Measurements from ENCODE around the gene FAM89A.

FAM89A gene

DNA sequence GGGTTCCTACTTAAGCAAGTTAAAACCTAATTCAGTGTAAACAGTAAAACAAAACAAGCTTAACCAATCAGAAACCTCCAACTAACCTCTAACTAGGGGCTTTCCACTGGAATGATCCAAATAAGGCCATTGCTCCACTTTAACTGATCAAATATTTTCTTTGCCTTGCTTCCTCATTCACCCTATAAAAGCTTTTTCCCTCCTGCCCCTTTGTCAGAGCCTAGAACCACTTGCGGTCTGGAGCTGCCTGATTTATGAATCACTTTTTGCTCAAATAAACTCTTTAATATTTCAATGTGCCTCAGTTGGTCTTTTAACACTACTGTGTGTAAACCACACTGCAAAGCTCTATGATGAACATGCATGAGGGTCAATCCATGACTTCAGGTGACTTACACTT, 4.5 kb upstream of the FAM89A start:
- ChIA-PET CTCF (no interaction called here), POLR2A (ENCODE audit: low non-redundant PET) (no interaction called here)
- TF ChIP-seq, protein P1, sequence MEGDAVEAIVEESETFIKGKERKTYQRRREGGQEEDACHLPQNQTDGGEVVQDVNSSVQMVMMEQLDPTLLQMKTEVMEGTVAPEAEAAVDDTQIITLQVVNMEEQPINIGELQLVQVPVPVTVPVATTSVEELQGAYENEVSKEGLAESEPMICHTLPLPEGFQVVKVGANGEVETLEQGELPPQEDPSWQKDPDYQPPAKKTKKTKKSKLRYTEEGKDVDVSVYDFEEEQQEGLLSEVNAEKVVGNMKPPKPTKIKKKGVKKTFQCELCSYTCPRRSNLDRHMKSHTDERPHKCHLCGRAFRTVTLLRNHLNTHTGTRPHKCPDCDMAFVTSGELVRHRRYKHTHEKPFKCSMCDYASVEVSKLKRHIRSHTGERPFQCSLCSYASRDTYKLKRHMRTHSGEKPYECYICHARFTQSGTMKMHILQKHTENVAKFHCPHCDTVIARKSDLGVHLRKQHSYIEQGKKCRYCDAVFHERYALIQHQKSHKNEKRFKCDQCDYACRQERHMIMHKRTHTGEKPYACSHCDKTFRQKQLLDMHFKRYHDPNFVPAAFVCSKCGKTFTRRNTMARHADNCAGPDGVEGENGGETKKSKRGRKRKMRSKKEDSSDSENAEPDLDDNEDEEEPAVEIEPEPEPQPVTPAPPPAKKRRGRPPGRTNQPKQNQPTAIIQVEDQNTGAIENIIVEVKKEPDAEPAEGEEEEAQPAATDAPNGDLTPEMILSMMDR (conservative IDR thresholded peaks at IDR 0.05; ENCODE audit: low read depth) = no peak
- DNase-seq (ENCODE audit: low spot score) = no peak
- no peak overlapping the region for H3K27ac ChIP-seq

DNA sequence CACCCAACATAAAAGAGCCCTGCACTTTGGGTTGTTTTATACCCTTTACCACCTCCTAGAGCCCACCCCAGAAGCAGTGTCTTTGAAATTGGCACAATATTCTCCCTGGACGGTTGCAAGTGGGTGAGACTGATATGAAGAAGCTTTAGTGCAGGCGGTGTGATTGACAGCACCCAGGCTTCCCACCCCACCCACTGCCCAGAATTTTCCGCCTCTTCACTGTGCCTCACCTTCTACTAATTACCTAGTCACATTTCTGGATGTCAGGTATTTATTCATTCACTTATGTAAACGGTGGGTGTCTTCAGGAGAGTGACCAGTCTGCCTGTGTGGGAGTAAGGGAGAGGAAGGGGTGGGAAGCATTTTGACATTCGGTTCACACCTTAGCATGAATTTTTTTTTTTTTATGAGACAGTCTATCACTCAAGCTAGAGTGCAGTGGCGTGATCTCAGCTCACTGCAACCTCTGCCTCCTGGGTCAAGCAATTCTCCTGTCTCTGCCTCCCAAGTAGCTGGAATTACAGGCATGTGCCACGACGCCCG, 1.7 kb upstream of the FAM89A start:
- H3K27ac ChIP-seq = no peak overlapping the region
- DNase-seq (ENCODE audit: low spot score) = no peak
- TF ChIP-seq, protein P1 (conservative IDR thresholded peaks at IDR 0.05; ENCODE audit: low read depth) = no peak
- POLR2A ChIA-PET (ENCODE audit: low non-redundant PET) = no interaction called here
- CTCF ChIA-PET = no interaction called here

DNA sequence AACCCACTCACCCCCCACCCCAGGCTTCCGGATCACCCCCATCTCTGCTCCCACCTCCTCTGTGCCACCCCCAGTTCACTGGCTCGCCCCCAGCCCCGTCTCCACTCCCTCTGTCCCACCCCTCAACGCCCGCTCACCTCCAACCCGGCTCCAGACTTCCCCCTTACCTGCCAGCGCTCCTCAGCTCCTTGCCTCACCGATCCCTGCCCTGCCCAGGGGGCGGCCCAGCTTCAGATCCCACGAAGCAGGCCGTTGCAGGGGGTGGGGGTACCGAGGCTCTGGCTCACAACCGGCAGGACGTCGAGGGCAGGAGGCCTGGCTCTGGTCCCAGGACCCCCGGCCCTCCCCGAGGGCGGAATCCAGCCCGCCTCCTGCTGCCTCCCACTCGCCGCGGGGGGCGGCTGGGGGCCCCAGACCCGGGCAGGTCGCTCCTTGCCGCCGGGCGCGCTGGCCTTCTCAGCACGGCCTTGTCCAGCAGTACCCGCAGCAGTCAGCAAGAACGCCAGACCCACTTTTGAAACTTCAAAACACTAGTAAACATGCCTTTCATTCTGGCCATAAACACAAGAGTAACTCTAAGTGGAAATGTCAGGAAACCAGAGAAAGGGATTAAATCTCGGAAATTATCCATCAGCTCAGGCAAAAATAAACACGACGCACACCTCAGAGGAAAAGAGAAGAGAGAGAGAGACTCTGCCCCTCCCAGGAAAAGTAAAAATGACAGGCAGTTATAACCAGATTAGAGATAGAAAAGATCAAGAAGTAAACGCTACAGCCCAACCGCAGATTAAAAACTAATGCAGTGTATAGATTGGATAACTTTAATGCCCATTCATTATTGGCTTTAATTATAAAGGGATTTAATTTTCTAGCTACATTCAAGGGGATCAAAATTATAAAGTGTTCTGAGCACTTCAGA, 1.0 kb upstream of the FAM89A start:
- ChIA-PET CTCF (no interaction called here), POLR2A (ENCODE audit: low non-redundant PET) (no interaction called here)

GRCh38 chr1:231039161-231040018, 664 bp downstream of the FAM89A start:
- TF ChIP-seq, protein P1 (conservative IDR thresholded peaks at IDR 0.05; ENCODE audit: low read depth) = no peak
- ChIA-PET POLR2A (ENCODE audit: low non-redundant PET) (no interaction called here), CTCF (interaction anchor here (0.7 kb wide), 1 partner anchor 144 kb away, joined by 3 read pairs; no protein-coding TSS in a partner anchor)
- DNase-seq (ENCODE audit: low spot score) = peak; percentile 55
- no peak overlapping the region for H3K27ac ChIP-seq

More for the DNA sequence above, 1.0 kb upstream of the FAM89A start:
- no peak overlapping the region for H3K27ac ChIP-seq
- DNase-seq (ENCODE audit: low spot score) = no peak
- TF ChIP-seq, protein P1 (conservative IDR thresholded peaks at IDR 0.05; ENCODE audit: low read depth) = no peak

DNA sequence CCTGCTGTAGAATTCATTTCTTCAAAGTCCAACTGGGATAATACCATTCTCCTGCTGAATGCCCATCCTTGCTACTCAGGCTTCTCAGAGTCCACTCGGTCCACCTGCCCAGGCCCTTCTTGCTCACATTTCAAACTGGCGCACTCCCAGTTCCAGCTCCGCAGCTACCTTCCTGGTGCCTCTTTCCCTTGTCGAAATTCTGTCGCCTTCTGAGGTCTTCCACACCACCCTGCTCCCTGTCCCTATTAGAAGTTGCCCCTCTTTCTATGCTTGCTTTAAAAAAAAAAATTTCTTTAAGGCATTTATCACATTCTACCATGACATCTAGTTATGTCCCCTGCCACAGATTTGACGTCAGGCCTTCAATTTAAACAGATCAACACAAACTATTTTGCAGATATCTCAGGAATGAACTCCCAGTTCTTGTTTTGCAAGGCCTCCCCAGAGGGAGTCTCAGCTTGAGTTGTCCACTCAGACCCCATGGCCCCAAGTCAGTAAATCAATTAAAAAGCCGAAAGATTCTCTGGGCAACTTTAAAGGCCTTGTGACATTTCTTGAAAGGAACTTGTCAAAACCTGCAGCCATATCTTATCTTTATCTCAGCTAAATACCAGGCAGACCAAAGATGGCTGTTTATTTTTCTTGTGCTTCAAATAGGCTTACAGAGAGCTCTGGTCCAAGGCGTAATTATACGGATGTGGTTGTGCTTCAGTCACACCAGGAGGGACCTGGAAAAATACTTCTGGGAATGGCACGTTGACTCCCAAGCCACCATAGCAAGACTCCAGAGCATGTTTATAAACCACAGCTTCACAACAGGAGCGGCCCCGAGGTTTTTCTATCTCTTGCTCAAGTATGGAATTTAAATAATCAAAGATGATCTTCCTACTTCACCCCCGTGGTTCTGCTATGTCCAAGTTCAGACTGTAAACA, 2.2 kb downstream of the FAM89A start:
- CTCF ChIA-PET = interaction anchor here (0.6 kb wide), 1 partner anchor 23 kb away, joined by 4 read pairs; no protein-coding TSS in a partner anchor
- no peak for DNase-seq (ENCODE audit: low spot score)
- TF ChIP-seq, protein P1 (conservative IDR thresholded peaks at IDR 0.05; ENCODE audit: low read depth) = no peak
- H3K27ac ChIP-seq = no peak overlapping the region
- POLR2A ChIA-PET (ENCODE audit: low non-redundant PET) = no interaction called here
